GM18502 (cell line): ENCODE measurements around the gene HCST.
"Not testable (repeated sequence)": the region's sequence is repeated elsewhere in the genome, so short reads cannot be mapped to it uniquely, and the experiment has no call there.

Experiments
- ATAC-seq: cut with Tn5 transposase; IDR thresholded peaks from one replicate; pipeline ENCODE4 v1.9.1; 2021; ENCODE audit warnings: mild to moderate bottlenecking; ENCODE audit not compliant: unreplicated experiment, poor library complexity

The HCST gene

GRCh38 chr19:35901854-35902661, at the start of gene HCST:
TSS of gene HCST (plus strand) at chr19:35902529. CDS start at chr19:35902594, 65 bp downstream.
- ATAC-seq, result no peak

GRCh38 chr19:35853038-35853756, 49.1 kb upstream of the HCST start:
- ATAC-seq, result no peak

DNA sequence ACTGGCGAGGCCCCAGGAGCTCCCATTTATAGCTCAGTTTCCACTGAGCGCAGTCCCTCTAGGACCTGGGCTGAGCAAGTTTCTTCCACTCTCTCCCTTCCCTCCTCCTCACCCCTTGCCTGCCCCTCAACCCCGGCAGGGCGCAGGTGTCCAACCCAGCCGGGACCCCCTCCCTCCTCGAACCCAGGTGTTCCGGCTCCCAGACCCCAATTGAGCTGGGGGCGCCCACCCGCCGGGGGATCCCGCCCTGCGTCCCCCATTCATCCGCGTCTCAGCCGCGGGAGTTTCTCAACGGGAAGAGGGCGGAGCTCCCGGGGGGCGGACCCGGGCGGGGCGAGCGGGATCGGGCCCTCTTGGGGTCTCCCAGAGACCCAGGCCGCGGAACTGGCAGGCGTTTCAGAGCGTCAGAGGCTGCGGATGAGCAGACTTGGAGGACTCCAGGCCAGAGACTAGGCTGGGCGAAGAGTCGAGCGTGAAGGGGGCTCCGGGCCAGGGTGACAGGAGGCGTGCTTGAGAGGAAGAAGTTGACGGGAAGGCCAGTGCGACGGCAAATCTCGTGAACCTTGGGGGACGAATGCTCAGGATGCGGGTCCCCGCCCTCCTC, 45.7 kb upstream of the HCST start, which contains the start of gene KIRREL2:
TSS of gene KIRREL2 (plus strand) at position 366 of the 604 bp plus-strand sequence. CDS start at position 575, 209 bp downstream.
- no peak for ATAC-seq

DNA sequence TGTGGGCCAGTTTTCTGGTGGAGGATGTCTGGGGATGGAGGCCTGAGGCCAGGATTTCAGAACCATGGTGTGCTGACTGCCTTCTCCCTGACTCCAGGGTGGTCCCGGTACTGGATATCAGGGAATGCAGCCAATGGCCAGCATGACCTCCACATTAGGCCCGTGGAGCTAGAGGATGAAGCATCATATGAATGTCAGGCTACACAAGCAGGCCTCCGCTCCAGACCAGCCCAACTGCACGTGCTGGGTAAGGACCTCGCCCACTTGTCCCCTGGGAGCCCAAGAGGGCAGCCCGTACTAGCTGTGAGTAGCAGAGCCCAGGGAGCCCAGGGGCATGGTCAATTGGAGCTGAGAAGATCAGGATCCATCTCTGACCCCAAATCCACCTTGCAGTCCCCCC, 44.0 kb upstream of the HCST start:
- no peak for ATAC-seq

DNA sequence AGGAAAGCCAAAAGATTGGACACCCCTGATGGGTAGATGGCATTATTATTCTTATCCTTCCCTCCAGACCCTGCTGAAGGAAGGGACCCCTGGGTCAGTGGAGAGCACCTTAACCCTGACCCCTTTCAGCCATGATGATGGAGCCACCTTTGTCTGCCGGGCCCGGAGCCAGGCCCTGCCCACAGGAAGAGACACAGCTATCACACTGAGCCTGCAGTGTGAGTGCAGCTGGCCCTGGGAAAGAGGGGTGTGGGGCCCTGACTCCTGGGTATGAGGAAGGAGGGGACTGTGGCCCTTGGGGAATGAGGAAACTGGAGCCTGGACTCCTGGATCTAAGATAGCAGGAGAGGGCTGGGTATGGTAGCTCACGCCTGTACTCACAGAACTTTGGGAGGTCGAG, 42.9 kb upstream of the HCST start:
- ATAC-seq, result no peak

DNA sequence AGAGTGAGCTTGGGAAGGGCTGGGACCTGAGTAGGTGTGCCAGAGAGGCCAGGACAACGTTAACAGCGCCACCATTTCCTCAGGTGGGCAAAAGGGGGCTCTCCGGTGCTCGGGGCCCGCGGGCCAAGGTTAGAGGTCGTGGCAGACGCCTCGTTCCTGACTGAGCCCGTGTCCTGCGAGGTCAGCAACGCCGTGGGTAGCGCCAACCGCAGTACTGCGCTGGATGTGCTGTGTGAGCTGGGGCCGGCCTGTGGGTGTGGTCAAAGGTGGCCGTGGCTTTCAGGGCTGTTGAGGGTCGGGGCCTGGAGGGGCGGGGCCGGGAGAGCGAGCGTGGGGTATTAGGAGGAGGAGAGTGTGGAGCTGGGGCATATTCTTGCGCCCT, 41.9 kb upstream of the HCST start:
- ATAC-seq, result no peak

- ATAC-seq, result no peak
These were observed 41.3 kb upstream of the HCST start for GRCh38 chr19:35860818-35861639.

GRCh38 chr19:35861640-35862160, 40.6 kb upstream of the HCST start:
- ATAC-seq, result no peak

GRCh38 chr19:35862528-35862927, 39.8 kb upstream of the HCST start:
- ATAC-seq, result no peak

DNA sequence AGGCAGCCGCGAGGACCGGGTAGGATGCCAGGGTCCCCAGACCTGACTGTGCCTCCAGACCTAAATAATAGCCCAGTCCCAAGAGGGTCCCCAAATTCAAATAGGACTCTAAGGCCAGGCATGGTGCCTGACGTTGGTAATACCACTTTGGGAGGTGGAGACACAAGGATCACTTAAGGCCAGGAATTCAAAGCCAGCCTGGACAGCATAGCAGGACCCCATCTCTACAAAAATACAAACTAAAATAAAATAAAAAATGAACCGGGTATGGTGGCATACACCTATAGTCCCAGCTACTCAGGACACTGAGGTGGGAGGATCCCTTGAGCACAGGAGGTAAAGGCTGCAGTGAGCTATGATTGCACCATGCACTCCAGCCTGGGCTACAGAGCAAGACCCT, 39.3 kb upstream of the HCST start:
- ATAC-seq, result no peak

DNA sequence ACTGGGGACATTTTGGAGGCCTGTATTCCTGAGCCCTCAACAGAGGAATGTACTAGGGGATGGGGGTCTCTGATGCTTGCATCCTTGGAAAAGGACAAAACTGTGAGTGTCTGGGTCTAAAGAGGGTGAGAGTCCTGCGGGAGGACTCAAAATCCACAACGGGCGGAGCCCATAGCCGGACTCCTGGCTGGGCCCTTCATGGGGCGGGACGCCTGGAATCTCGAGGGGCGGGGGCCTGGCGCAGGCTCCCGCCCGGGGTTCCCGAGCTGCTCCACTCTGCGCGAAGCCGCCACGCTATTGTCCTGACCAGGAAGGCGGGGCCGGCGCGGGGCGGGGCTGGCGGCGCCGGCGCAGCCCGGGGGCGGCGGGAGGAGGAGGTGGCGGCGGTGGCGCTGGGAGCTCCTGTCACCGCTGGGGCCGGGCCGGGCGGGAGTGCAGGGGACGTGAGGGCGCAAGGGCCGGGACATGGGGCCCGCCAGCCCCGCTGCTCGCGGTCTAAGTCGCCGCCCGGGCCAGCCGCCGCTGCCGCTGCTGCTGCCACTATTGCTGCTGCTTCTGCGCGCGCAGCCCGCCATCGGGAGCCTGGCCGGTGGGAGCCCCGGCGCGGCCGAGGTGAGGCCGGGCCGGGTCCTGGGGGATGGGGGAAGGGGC, 34.0 kb upstream of the HCST start, which contains the start of gene APLP1:
TSS of gene APLP1 (plus strand) at position 403 of the 651 bp plus-strand sequence. CDS start at position 466, 63 bp downstream.
- peak; percentile 53 for ATAC-seq

DNA sequence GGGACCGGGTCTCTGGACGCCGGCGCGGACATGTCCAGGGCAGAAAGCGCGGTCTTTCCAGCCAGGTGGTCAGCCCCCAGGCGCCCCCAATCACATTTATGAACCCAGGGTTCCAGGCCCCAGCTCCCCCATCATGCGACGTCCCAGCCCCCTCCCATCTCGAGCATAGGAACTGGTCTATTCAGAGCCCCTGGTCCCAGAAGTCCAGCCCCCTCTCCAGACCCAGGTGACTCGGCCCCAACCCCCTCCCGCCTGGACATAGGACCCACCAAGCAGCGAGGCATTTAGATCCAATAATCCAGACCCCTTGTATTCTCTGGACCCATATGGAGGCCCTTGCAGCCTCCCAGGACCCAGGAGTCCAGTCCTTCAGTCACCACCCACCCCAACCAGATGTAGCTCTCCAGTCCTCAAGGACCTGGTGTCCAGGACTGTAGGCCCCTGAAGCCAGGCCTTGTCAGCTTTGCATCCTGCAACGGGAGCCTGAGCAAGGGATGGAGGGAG, 33.5 kb upstream of the HCST start:
- ATAC-seq, result no peak

GRCh38 chr19:35869327-35870123, 32.8 kb upstream of the HCST start:
- ATAC-seq, result no peak

DNA sequence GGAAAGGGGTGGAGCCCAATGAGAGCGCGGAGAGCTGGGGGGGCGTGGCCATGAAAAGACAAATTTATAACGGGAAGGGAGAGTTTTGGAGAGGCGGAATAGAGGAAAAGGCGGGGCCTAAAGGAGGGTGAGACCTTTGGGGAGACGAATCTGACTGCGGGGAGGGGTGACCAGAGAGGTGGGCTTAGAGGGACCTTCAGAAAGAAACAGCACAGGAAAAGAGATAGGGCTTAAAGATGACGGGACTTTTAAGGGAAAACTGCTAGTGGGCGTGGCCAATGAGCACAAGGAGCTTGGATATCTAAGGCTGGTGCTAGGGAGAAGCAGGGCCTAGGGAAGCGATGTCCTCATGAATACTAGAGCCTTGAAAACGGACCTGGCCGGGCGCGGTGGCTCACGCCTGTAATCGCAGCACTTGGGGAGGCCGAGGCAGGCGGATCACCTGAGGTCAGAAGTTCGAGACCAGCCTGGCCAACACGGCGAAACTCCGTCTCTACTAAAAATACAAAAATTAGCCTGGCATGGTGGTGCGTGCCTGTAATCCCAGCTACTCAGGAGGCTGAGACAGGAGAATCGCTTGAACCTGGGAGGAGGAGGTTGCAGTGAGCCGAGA, 32.1 kb upstream of the HCST start:
- ATAC-seq, result not testable (repeated sequence)

DNA sequence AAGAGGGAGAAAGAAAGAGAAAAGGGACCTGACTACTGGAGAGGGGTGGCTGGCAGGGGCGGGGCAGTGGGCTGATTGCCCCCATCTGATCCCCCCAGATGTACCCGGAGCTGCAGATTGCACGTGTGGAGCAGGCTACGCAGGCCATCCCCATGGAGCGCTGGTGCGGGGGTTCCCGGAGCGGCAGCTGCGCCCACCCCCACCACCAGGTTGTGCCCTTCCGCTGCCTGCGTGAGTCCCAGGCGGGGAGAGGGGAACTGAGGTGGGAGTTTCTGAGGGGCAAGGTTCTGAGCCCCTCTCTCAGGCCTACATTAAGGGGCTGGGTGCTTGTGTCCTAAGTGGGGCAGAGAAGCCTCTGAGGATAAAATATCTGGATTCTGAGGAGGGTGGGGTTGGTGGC, 31.5 kb upstream of the HCST start:
- ATAC-seq, result no peak

DNA sequence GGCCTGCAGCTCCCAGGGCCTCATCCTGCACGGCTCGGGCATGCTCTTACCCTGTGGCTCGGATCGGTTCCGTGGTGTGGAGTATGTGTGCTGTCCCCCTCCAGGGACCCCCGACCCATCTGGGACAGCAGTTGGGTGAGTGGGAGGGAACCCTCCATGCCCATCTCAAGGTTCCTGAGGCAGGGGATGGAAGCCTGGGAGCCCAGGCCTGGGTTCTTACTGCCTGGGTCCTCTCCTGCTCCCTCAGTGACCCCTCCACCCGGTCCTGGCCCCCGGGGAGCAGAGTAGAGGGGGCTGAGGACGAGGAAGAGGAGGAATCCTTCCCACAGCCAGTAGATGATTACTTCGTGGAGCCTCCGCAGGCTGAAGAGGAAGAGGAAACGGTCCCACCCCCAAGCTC, 30.7 kb upstream of the HCST start:
- no peak for ATAC-seq

DNA sequence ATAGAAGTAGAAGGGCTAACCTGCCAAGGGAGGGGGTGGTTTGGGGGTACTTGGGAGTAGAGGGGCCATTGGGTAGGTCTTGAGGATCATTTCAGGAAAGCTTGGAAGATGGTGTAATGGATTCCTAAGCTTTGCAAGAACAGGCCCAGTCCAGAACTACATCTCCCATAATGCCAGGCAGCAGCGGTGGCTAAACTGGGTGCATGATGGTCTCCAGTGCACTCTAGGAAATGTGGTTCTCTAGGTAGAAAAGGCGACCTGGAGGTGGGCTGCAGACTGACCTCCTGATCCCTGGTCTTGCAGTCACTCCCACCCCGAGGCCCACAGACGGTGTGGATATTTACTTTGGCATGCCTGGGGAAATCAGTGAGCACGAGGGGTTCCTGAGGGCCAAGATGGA, 30.1 kb upstream of the HCST start:
- no peak for ATAC-seq

- ATAC-seq, result no peak
These were observed 27.9 kb upstream of the HCST start for GRCh38 chr19:35874392-35874930.
